ENCODE results near the gene PRKACA.
"Not testable (repeated sequence)": the region's sequence is repeated elsewhere in the genome, so short reads cannot be mapped to it uniquely, and the experiment has no call there.

PRKACA gene

DNA sequence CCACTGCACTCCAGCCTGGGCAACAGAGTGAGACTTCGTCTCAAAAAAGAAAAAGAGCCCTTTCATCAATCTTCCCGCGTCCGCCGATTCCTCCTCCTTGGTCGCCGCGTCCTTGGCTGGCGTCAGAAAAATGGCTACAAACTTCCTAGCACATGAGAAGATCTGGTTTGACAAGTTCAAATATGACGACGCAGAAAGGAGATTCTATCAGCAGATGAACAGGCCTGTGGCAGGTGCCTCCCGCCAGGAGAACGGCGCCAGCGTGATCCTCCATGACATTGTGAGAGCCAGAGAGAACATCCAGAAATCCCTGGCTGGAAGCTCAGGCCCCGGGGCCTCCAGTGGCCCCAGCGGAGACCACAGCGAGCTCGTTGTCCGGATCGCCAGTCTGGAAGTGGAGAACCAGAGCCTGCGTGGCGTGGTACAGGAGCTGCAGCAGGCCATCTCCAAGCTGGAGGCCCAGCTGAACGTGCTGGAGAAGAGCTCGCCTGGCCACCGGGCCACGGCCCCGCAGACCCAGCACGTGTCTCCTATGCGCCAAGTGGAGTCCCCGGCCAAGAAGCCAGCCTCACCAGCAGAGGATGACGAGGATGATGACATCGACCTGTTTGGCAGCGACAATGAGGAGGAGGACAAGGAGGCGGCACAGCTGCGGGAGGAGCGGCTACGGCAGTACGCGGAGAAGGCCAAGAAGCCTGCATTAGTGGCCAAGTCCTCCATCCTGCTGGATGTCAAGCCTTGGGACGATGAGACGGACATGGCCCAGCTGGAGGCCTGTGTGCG lies 47.1 kb downstream of the PRKACA start:
- DNase-seq (ENCODE audit: low read depth): no peak

DNA sequence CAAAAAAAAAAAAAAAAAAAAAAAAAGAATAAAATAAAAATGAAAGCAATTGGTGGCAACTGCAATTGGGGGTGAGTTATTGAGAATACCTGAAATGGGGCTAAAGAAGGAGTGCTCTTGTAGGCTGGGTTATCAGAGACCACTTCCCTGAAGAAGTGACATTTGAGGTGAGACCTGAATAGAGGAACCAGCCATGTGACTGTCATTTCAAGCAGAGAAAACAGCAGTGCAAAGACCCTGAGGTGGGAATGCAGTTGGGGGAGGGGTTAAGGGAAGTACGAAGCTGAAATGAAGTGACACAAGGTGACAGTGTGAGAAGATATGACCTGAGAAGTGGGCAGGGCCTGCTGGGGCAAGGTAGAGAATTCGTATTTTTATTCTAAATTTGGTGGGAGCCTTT lies 51.4 kb downstream of the PRKACA start:
- DNase-seq (ENCODE audit: low read depth): no peak

- no peak for DNase-seq (ENCODE audit: low read depth)
Measured at GRCh38 chr19:14063105-14063504, 54.5 kb downstream of the PRKACA start.

DNA sequence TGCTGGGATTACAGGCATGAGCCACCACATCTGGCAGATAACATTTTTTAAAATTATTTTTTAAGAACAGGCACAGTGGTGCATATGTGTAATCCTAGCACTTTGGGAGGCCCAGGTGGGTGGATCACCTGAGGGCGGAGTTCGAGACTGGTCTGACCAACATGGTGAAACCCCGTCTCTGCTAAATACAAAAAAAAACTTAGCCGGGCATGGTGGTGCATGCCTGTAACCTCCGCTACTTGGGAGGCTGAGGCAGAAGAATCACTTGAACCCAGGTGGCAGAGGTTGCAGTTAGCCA lies 55.1 kb downstream of the PRKACA start:
- DNase-seq (ENCODE audit: low read depth): no peak

GRCh38 chr19:14061751-14062557 lies 55.6 kb downstream of the PRKACA start, which contains the start of gene PALM3:
PALM3 (minus strand) TSS chr19:14062076; CDS start chr19:14061980, 96 bp downstream.
- DNase-seq (ENCODE audit: low read depth): no peak

DNA sequence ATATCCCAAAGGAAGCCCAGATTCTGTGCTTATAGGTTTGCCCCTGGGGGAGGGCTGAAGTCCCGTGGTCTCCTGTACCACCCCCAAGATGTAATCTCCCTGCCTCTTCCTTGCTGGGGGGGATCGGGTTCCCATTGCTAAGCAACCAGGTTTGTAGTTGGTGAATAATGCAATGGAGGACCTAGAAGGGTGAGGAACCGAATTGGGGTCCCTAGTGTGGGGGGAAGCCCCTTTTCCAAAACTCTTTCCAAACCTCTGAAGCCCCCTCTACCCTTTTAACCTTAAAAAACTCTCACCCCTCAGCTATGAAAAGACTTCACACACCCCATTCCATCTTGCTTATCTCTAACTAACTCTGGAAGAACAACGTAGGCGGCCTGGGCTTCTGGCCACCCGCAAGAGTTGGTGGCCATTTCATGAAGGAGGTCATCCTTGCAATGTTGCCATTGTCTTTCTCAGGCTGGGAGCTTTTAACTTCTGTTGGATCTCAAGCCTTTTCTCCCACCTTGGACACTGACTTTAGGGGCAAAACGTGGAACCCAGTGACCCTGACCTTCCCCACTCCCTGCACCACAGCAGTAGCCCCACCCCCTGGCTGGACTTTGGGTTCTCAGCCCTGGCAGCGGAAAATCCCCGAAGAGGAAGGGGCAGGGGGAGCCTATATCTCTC lies 56.3 kb downstream of the PRKACA start:
- DNase-seq (ENCODE audit: low read depth): no peak

GRCh38 chr19:14059652-14060155 lies 57.9 kb downstream of the PRKACA start:
- no peak for DNase-seq (ENCODE audit: low read depth)

DNA sequence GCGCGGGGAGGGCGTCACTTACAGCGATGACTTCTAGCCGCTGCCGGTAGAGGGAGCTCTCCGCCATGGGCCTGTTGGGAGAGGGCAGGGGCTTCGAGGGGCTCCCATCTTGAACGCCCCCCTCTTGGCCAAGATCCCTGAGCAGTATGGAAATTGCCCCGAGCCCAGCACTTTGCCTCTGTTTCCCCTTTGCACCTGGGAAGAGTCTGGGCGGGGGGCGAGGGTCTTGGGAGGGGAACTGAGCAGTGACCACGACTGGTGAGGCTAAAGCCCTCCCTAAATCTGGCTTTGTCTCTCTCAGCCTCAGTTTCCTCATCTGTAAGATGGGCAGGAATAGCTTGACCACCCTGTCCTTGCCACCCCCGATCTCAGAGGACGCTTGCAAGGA lies 58.5 kb downstream of the PRKACA start:
- DNase-seq (ENCODE audit: low read depth): peak; percentile 27

- no peak for DNase-seq (ENCODE audit: low read depth)
Measured at GRCh38 chr19:14058182-14059092, 59.1 kb downstream of the PRKACA start.

DNA sequence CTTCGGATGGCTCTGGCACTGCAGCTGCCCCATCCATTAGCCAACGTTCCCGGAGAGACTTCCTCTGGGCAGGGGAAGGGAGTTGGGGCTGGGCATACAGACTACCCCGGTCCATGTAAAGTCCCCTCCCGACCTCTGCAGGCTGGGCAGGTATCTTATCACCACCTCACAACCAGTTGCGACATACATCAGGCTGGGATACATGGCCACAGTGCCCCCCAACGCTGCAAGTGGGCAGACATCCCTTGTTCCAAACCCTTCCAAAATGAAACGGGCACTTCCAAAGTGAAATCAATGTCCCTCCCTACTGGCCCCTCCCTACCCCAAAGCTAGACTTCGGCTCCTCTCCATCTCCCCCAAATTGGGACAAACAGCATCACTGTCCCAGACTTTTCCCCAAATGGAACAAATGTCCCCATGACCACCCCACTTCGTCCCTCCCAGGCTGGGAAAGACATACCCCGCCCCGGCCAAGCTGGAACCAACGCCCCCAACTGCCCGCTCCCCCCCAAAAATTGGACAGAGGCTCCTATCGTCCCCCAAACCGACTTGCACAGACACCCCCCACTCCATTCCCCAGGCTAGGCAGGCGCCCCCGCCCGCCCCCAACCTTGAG lies 60.7 kb downstream of the PRKACA start:
- no peak for DNase-seq (ENCODE audit: low read depth)

GRCh38 chr19:14056069-14056666 lies 61.4 kb downstream of the PRKACA start:
- no peak for DNase-seq (ENCODE audit: low read depth)

GRCh38 chr19:14055396-14055795 lies 62.2 kb downstream of the PRKACA start:
- DNase-seq (ENCODE audit: low read depth): no peak

GRCh38 chr19:14054721-14055120 lies 62.8 kb downstream of the PRKACA start:
- no peak for DNase-seq (ENCODE audit: low read depth)

GRCh38 chr19:14054099-14054498 lies 63.5 kb downstream of the PRKACA start:
- no peak for DNase-seq (ENCODE audit: low read depth)

GRCh38 chr19:14053500-14053899 lies 64.1 kb downstream of the PRKACA start:
- DNase-seq (ENCODE audit: low read depth): no peak

DNA sequence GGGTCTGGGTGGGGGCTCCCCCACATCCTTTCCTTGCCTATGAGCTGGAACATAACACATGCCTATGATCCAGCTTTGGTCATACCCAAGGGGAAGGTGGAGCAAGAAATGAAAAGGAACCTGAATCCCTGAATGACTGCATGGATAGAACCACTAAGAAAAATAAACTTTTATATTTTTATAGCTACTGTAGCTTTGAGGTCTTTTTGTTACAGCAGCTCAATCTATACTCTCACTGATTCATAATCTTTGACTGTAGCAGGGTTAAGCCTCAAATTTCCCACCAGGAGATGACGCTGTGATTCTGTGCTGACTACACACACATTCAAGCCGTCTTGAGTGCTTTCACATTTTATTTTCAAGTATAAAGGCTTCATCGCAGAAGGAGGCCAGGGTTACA lies 64.5 kb downstream of the PRKACA start:
- no peak for DNase-seq (ENCODE audit: low read depth)

DNA sequence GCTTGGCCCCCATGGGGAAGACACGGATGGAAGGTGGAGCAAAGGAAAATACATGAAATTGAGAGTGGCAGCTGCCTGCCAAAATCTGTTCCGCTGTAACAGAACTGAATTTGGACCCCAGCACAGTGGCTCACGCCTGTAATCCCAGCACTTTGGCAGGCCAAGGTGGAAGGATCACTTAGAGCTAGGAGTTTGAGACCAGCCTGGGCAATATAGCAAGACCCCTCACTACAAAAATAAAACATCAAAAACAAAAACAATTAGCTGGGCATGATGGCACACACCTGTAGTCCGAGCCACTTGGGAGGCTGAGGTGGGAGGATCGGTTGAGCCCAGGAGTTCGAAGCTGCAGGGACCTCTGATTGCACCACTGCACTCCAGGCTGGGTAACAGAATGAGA lies 65.1 kb downstream of the PRKACA start:
- no peak for DNase-seq (ENCODE audit: low read depth)

GRCh38 chr19:14051980-14052379 lies 65.6 kb downstream of the PRKACA start:
- DNase-seq (ENCODE audit: low read depth): no peak

GRCh38 chr19:14050961-14051360 lies 66.6 kb downstream of the PRKACA start:
- not testable (repeated sequence) for DNase-seq (ENCODE audit: low read depth)

DNA sequence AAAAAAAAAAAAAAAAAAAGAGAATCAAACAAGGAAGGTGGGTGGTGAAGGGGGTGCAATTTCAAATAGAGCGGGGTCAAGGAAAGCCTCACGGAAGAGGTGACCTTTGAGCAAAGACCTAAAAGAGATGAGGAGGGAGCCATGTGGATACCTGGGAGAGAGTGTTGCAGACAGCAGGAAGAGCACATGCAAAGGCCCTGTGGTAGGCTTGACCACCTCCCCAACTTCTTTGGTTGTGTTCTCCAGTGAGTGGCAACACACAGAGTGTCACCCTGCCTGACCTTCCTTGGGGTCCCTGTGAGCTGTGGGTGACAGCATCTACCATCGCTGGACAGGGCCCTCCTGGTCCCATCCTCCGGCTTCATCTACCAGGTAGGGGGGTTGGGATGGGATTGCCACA lies 67.0 kb downstream of the PRKACA start:
- no peak for DNase-seq (ENCODE audit: low read depth)
